HG03139 (cell line): ENCODE data around the gene SWAP70.

Source experiments
- ATAC-seq: cut with Tn5 transposase; IDR thresholded peaks from one replicate; pipeline ENCODE4 v1.9.1; 2021; ENCODE audit not compliant: unreplicated experiment

The SWAP70 gene

GRCh38 chr11:9773524-9773923 is 109.6 kb downstream of the SWAP70 start:
- no peak for ATAC-seq

DNA sequence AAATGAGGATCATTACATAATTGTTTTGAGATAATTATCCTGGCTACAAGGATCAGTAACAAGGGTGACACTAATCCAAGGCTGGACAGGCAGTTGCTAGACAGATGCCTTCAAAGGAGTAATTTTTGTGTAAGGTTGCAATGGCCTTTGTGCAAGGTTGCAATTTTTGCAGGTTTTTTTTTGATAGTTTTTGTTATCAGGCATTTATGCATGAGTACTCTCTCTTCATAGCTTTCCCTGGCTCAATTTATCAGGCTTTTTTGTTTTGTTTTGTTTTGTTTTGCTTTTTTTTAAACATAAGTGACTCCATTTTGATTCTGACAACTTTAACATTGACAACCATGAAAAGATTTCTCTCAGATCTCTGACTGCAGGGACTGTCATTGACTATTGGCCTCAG is 110.2 kb downstream of the SWAP70 start:
- ATAC-seq = no peak

DNA sequence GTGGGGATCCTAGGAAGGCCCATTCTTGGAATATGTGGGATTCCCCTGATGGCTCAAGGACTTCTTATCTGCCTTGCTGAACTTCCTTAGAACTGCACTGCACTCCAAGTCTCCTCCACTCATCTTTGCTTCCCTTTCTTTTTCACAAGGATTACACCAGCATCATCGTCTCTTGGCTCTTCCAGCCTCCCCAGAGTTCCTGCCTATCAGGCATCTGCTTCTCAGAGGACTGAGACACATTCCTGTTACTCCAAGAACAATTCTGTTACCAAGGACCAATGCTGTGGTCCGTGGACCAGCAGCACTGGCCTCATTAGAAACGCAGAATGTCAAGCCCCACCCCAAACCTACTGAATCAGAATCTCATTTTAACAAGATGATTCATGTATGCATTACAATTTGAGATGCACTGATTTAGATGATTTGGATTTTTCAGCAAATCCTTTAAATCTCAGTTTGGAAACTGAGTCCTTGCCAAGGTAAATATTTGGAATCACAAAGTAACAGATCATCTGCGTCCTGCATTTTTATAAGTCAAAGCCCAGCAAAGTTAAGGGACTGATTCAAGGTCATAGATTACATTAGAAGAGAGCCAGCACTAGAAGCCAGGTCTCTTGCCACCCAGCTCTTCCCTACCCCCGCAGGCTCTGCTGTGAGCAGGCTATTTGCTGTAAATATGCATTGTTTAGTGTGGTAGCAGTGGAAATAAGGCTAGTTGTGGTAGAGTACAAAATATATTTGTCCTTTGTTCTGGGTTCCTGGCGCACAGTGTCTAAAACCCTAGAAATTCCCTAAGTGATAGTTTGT is 110.9 kb downstream of the SWAP70 start:
- no peak for ATAC-seq

- no peak for ATAC-seq
These were observed 111.5 kb downstream of the SWAP70 start for GRCh38 chr11:9775398-9775779.

GRCh38 chr11:9776203-9776602 is 112.3 kb downstream of the SWAP70 start:
- no peak for ATAC-seq

DNA sequence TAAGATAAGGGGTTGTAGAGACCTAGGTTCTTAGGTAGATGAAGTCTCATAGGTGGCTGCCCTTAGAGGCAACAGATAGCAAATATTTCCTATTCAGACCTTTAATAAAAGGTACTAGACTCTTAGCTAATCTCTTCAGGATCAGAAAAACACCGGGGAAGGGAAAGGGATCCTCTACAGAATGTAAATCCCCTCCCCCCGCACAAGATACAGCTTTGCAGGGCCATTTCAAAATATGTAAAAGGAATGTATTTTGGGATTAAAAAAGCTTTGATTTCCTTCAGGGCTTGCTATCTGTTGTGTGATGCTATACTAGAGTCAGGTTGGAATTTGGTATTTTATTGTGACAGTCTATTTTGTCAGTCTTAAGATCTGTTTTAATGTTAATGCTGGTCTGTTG is 113.2 kb downstream of the SWAP70 start:
- ATAC-seq = no peak

- ATAC-seq = no peak
These were observed 113.6 kb downstream of the SWAP70 start for GRCh38 chr11:9777525-9777924.

DNA sequence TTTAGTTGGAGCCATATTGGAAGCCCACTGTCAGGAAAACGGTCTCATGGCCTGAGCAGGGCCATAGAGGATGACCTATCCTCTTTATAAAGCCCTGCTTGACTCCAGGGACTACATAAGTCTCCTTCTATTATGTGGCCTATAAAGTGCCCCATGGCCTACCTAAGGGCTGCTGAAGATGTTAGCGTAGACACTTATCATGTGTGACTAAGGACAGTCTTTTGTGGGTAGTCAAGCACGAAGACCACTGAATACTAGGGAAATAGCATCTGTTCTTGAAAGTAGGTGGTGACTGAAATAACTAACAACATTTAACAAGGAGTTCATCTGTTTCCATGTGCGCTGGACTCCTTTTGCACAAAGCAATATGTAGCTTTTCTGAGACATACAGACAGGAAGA is 117.1 kb downstream of the SWAP70 start:
- ATAC-seq = no peak

- ATAC-seq = no peak
These were observed 120.1 kb downstream of the SWAP70 start for GRCh38 chr11:9783986-9784385.

DNA sequence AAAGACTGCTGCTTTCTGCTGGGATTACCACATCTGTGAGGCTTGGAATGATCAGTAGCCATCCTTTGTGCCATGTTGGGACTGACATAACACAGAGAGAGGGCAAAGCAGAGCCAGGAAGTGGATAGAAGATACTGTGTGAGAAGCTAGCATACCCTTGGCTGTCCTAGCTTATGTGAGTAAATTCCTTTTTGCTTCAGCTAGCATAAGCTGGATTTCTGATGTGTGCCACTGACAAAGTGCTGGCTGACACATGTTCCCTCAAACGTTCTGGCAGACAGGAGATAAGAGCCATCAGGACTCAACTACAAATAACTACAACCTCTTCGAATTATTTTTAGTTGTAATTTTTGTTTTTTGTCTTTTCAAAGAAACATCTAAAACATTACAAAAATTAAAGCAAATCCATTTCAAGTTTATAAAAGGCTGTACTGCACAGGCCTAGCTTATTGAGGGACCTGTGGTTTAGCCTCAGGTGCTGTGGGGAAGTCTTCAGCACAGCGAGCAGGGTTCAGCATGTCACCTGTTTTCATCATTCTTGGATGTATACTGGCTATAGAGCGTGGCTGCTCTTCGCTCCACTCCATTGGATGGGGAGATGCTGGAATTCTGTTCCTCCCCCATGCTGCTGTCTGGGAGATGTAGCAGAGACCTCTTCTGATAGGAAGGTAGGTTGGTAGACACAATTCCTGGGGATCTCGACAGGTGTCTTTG is 120.9 kb downstream of the SWAP70 start:
- ATAC-seq = no peak

- no peak for ATAC-seq
These were observed 123.4 kb downstream of the SWAP70 start for GRCh38 chr11:9787260-9787659.

GRCh38 chr11:9787981-9788521 is 124.2 kb downstream of the SWAP70 start:
- no peak for ATAC-seq

DNA sequence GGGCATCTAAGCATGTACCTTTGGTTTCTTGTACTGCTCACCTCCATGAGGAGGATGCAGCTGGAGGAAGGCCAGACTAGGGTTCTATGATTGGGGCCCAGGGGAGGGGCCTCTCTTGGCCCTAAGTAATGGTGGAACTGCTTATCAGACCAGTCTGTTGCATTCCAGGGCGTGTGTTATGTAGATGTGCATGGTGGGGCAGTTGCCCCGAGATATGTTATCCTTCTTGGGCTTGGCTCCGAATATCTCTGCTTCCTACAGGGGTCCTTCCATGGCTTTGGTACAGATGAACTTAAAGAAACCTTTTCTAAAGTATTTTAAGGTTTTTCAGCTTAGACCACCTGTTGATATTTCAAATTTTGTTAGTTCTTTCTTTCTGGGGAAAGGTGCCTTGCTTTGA is 126.0 kb downstream of the SWAP70 start:
- no peak for ATAC-seq

DNA sequence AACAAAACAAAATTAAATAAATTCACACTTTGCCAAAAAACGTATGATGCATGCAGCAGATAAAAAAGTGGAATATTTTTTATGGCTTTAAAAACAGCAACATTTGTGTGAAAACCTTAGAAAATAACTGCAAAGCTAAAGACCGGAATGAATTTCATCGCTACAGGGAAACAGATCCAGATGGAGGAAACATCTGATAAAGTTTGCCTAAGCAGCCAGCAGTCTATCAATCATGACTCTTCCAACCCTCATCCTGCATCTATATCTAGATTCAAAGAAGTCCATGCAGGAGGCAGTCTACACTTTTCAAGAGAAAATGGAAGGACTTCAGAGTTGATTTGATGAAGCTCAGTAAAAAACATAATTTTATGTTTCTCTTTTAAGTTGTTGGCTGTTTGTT is 126.8 kb downstream of the SWAP70 start:
- no peak for ATAC-seq

DNA sequence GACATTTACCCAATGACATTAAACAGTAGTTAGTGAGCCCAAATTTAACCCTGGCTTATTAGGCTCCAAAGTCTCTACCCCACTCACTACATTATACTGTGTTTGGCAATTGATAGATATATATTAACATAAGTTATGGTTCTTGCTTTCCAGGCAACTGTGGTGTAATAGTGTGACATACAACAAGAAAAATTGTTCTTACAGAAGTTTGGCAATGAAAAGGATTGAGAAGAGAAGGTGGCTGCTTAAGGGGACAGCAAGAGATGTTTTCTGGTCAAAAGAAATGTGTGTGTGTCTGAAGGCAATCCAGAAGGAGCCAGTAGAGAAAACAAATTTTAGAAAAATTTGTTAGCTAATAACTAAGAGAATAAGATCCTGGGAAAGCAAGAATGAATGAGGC is 132.4 kb downstream of the SWAP70 start:
- no peak for ATAC-seq

DNA sequence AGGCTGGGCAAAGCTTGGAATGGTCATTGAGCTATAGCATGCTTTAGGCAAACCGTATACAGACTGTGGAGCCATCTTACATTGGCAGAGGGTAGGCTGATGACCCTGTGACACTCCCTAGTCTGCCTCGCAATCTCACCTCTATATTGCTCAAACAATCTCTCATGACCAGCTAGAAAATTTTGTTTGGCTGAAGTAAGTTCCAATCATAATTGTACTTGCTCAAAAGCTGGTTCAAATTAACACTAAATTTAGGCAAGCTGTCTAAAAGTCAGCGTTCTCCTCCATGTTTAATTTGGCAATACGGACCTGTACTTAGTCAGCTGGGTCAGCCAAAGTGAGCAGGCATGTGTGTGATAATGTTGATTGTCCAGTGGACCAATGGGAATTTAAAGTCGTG is 133.0 kb downstream of the SWAP70 start:
- no peak for ATAC-seq

GRCh38 chr11:9797300-9797699 is 133.4 kb downstream of the SWAP70 start:
- ATAC-seq = no peak

- no peak for ATAC-seq
These were observed 136.0 kb downstream of the SWAP70 start for GRCh38 chr11:9799886-9800285.

DNA sequence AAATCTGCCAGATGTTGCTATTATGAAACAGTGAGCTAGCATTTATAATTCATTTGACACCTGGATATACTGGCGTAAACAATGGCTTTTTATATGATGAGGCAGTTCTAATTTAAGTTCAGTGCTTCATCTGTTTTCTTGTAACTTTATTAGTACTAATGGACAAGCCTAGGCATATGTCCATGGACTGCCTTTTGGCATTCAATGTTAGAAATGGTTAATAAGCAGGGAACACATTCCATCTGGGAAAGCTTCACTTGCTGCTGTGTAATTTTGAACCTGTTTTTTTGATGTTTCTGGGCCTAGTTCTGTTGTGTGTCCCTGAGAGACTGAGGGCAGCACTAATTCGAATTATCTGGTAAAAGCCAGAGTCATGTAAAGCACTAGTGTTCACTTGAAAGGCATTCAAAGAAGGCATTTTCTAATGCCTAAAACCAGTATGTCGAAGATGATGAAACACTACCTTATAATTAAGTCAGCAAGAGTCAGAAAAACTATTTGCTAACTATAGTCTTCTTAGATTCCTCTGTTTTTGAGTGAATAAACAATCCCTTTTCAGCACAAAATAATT is 138.5 kb downstream of the SWAP70 start:
- no peak for ATAC-seq
